ENCODE data around the gene LRRC4B. TPM values are rescaled to one million over a fixed set of nuclear protein-coding genes. Genes with fewer than 3 reads are reported as not detected.

The LRRC4B gene
- total and polyA plus RNA-seq, 2 of the 4 experiments (the other 2 are of a cell fraction): 0.03 TPM; not detected in 1

GRCh38 chr19:50495020-50495531 lies 73.2 kb downstream of the LRRC4B start:
- Histone ChIP-seq H2BK15ac (ENCODE audit: low read depth, low read length) (no peak overlapping the region), H2BK120ac (ENCODE audit: low read depth, low read length) (no peak overlapping the region), H4K20me1 (ENCODE audit: insufficient read depth, low read length) (no peaks in the 10 kb centered on the region), H3K4ac (ENCODE audit: low read depth, low read length) (no peak overlapping the region), H3K14ac (replicated peaks; ENCODE audit: low read depth, low read length) (no peak overlapping the region), H3K4me1 (ENCODE audit: control insufficient read depth, insufficient read depth, low read length) (no peaks in the 10 kb centered on the region), H3K56ac (ENCODE audit: extremely low read depth, insufficient read depth, low read length) (no peak overlapping the region), H2AK9ac (replicated peaks; ENCODE audit: low read depth, low read length, poor library complexity) (peak overlapping the region; percentile 55), H3K9ac (ENCODE audit: low read depth, low read length) (no peak overlapping the region), H3K4me2 (ENCODE audit: low read depth, low read length) (no peak overlapping the region), H2AK5ac (ENCODE audit: low read depth, low read length) (no peak overlapping the region), H2AFZ (replicated peaks; ENCODE audit: low read length, poor library complexity) (no peak overlapping the region), H3K9me1 (ENCODE audit: insufficient read depth, low read length) (no peaks in the 10 kb centered on the region), H4K5ac (ENCODE audit: low read depth, low read length) (no peak overlapping the region), H3K27me3 (ENCODE audit: control insufficient read depth, insufficient read depth, low read length) (peaks cover 43% of the 10 kb centered on the region), H3K79me1 (ENCODE audit: low read depth in 1 of 2, low read length in 2 of 2) (no peaks in the 10 kb centered on the region), H3K36me3 (ENCODE audit: control insufficient read depth, insufficient read depth, low read length) (peaks cover 2% of the 10 kb centered on the region; the same call in 1 of the 2 replicates), H3K27ac (ENCODE audit: insufficient read depth, low read length) (no peak overlapping the region), H3K9me3 (ENCODE audit: control insufficient read depth, insufficient read depth, low read length) (peaks cover 6% of the 10 kb centered on the region; the same call in 1 of the 2 replicates), H2BK5ac (ENCODE audit: low read depth, low read length, poor library complexity, severe bottlenecking) (no peak overlapping the region), H3K23ac (ENCODE audit: low read depth, low read length) (no peak overlapping the region), H4K91ac (ENCODE audit: insufficient read depth, low read depth, low read length) (no peak overlapping the region), H3K4me3 (ENCODE audit: insufficient read depth, low read depth, low read length) (no peak overlapping the region), H2BK20ac (ENCODE audit: low read depth, low read length) (no peak overlapping the region), H4K8ac (ENCODE audit: low read depth in 2 of 2, low read length in 2 of 2) (no peak overlapping the region), H3K18ac (ENCODE audit: low read depth, low read length) (no peak overlapping the region)
- no peak for TF ChIP-seq MXI1 (IDR thresholded peaks at IDR 0.05; ENCODE audit: borderline replicate concordance, low read depth, low read length)
- TF ChIP-seq RAD21 (IDR thresholded peaks at IDR 0.05; ENCODE audit: low read length): no peak
- no peak for TF ChIP-seq CTCF (conservative IDR thresholded peaks at IDR 0.05; ENCODE audit: low read depth, low read length)
- TF ChIP-seq CHD1 (IDR thresholded peaks at IDR 0.05; ENCODE audit: low read depth, low read length): no peak
- TF ChIP-seq POLR2A (IDR thresholded peaks at IDR 0.05; ENCODE audit: low read depth, low read length): no peak
- no peak for TF ChIP-seq ELK1 (IDR thresholded peaks at IDR 0.05; ENCODE audit: borderline replicate concordance, low read depth, low read length)
- no peak for TF ChIP-seq MAFK (IDR thresholded peaks at IDR 0.05; ENCODE audit: low read depth, low read length)
- no peak for TF ChIP-seq BHLHE40 (IDR thresholded peaks at IDR 0.05; ENCODE audit: low read depth, low read length)
- no peak for TF ChIP-seq FOS (IDR thresholded peaks at IDR 0.05; ENCODE audit: low read depth, low read length)
- no peak for TF ChIP-seq RCOR1 (IDR thresholded peaks at IDR 0.05; ENCODE audit: insufficient replicate concordance, low read length)
- no peak for TF ChIP-seq CEBPB (IDR thresholded peaks at IDR 0.05; ENCODE audit: low read depth, low read length)
- no peak for TF ChIP-seq SMC3 (IDR thresholded peaks at IDR 0.05; ENCODE audit: low read depth, low read length)
- TF ChIP-seq USF2 (IDR thresholded peaks at IDR 0.05; ENCODE audit: low read depth, low read length): no peak
- no peak for TF ChIP-seq NFE2L2 (IDR thresholded peaks at IDR 0.05; ENCODE audit: low read depth, low read length)
- TF ChIP-seq MAZ (IDR thresholded peaks at IDR 0.05; ENCODE audit: borderline replicate concordance, low read depth, low read length): no peak
- no peak for TF ChIP-seq RFX5 (IDR thresholded peaks at IDR 0.05; ENCODE audit: low read depth, low read length)
- WGBS, 2 experiments (ENCODE audit: extremely low coverage in 2 of 2, insufficient read length in 1 of 2): 100% methylated on average over 1 of the region's 5 CpGs; no CpG with 5 or more reads in 1 of the 2 experiments
- DNase-seq (no peak), ATAC-seq (ENCODE audit: low read depth) (no peak)
- no TSS peak for BruUV-seq (replicated peaks)
- in situ Hi-C loops (cut with MboI; ENCODE audit: low sequenced_read_pairs) (no loop called here), intact Hi-C loops (cut with micrococcal nuclease) (no loop called here), dilution Hi-C loops (cut with HindIII; ENCODE audit: low sequenced_read_pairs, unreplicated experiment) (no loop called here)
- POLR2A ChIA-PET (ENCODE audit: unreplicated experiment): no interaction called here
- CTCF ChIA-PET: no interaction called here

Data from IMR-90 (cell line).